ENCODE results near the gene GAK.

DNA sequence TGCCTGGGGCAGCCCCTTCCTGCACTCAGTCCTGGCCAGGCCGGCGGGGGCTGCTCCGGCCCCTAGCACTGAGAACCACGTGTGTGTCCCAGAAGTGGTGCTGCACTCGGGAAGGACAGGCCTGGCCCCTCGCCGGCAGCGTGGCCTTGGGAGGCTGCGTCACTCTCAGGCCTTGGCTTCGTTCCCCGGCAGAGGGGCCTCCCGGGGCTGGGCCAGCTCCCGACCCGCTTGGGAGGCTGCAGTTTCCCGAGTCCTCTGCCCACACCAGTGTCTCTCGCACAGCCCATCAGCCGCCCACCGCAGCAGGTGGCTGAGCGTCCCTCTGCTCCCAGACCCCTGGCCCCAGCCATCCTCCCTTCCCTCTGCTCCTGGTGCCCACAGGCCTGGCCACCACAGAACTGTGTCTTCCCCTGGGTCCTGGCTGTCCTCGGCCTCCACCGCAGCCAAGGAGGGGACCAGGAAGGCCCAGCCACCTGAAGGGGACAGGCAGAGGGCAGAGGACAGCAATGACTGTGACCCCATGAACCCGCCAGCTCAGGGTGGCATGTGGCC lies 95.3 kb downstream of the GAK start:
- TF ChIP-seq, protein P1, sequence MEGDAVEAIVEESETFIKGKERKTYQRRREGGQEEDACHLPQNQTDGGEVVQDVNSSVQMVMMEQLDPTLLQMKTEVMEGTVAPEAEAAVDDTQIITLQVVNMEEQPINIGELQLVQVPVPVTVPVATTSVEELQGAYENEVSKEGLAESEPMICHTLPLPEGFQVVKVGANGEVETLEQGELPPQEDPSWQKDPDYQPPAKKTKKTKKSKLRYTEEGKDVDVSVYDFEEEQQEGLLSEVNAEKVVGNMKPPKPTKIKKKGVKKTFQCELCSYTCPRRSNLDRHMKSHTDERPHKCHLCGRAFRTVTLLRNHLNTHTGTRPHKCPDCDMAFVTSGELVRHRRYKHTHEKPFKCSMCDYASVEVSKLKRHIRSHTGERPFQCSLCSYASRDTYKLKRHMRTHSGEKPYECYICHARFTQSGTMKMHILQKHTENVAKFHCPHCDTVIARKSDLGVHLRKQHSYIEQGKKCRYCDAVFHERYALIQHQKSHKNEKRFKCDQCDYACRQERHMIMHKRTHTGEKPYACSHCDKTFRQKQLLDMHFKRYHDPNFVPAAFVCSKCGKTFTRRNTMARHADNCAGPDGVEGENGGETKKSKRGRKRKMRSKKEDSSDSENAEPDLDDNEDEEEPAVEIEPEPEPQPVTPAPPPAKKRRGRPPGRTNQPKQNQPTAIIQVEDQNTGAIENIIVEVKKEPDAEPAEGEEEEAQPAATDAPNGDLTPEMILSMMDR (IDR thresholded peaks at IDR 0.05): no peak
- TF ChIP-seq POLR2AphosphoS5 (IDR thresholded peaks at IDR 0.05): no peak
- TF ChIP-seq EP300 (IDR thresholded peaks at IDR 0.05): no peak

Data from gastroesophageal sphincter (tissue), 3 donors.